HepG2 (cell line): Measurements from ENCODE around the gene NPPC. TPM values are rescaled to one million over a fixed set of nuclear protein-coding genes. Genes with fewer than 3 reads are reported as not detected.

Source experiments
- ATAC-seq: fragments of 200-7000 bp; cut with Tn5 transposase; 3 replicates; pipeline ENCODE4 v1.9.1; 2020; ENCODE audit warnings: mild to moderate bottlenecking, moderate library complexity
- BruUV-seq: library from RNA; stranded (reverse); fragments of 400-500 nt; replicated peaks from 2 replicates; lab custom pipeline; 2021; lab: Mats Ljungman, UMichigan
- CTCF ChIA-PET: fragments of 300-600 bp; formaldehyde crosslinking; extraction: SDS; loops from one replicate; lab custom pipeline; 2021; ENCODE audit warnings: low total read pairs, inconsistent platforms, low intra/inter-chr PET ratio; lab: Yijun Ruan, JAX
- POLR2A ChIA-PET: fragments of 350-600 bp; sonication (Branson Sonifier 250); formaldehyde crosslinking; loops from one replicate; lab custom pipeline; 2020; ENCODE audit warnings: antibody characterized with exemption, inconsistent platforms; lab: Yijun Ruan, JAX
- DNase-seq: peaks from one replicate; pipeline ENCODE4 v3.0.0-alpha.2; 2015; ENCODE audit warnings: low spot score
- FAIRE-seq: peaks from 3 replicates; lab custom pipeline; 2011; peaks lifted over from hg19 to GRCh38; lab: Jason Lieb, UNC
- H2AFZ ChIP-seq: one replicate; pipeline ENCODE4 v1.6.1; 2011; ENCODE audit warnings: low read length, inconsistent platforms
- H3K27ac ChIP-seq: fragments of 300-600 bp; 3 replicates; pipeline ENCODE4 v1.8.0; 2011; ENCODE audit warnings: mixed run types, mild to moderate bottlenecking, mixed read lengths, low read length, inconsistent platforms; ENCODE audit not compliant: insufficient read depth; ENCODE audit errors: extremely low read length
- H3K27me3 ChIP-seq, 2 experiments: fragments of 200-600 bp in 1 of 2; 2 replicates in 1 of 2; 3 replicates in 1 of 2; pipeline versions ENCODE4 v1.6.0 to v1.8.0; 2011; ENCODE audit warnings: low read length in 2 of 2, mild to moderate bottlenecking in 2 of 2, moderate library complexity in 2 of 2, inconsistent platforms in 1 of 2; ENCODE audit not compliant: insufficient read depth in 2 of 2, control insufficient read depth in 1 of 2
- H3K36me3 ChIP-seq, 2 experiments: fragments of 200-600 bp in 1 of 2; replicated peaks in 1 of 2; 2 replicates in 1 of 2; 3 replicates in 1 of 2; pipeline versions ENCODE4 v1.5.1 to v1.8.0; 2011; ENCODE audit warnings: low read length in 2 of 2, inconsistent platforms in 1 of 2; ENCODE audit not compliant: insufficient read depth in 2 of 2, control insufficient read depth in 1 of 2
- H3K4me1 ChIP-seq: 2 replicates; pipeline ENCODE4 v1.5.1; 2012; ENCODE audit warnings: low read length, inconsistent platforms; ENCODE audit not compliant: insufficient read depth
- H3K4me2 ChIP-seq: 2 replicates; pipeline ENCODE4 v1.6.0; 2011; ENCODE audit warnings: low read depth, low read length, inconsistent platforms
- H3K4me3 ChIP-seq, 3 experiments: fragments of 200-600 bp in 1 of 3; sonication (generic), shearing (Covaris generic) in 1 of 3; replicated peaks in 1 of 3; 2 replicates each; pipeline ENCODE4 v1.5.1; 2011 to 2016; ENCODE audit warnings: low read length in 3 of 3, inconsistent platforms in 2 of 3, low read depth in 2 of 3, mild to moderate bottlenecking in 2 of 3, control low read depth in 1 of 3, mixed read lengths in 1 of 3; ENCODE audit not compliant: insufficient read depth in 1 of 3
- H3K79me2 ChIP-seq: one replicate; pipeline ENCODE4 v1.6.1; 2011; ENCODE audit warnings: low read length, inconsistent platforms; ENCODE audit not compliant: insufficient read depth
- H3K9ac ChIP-seq: 2 replicates; pipeline ENCODE4 v1.6.0; 2011; ENCODE audit warnings: mild to moderate bottlenecking, low read depth, low read length, inconsistent platforms; ENCODE audit not compliant: insufficient read depth
- H3K9me3 ChIP-seq: 2 replicates; pipeline ENCODE4 v1.5.1; 2012; ENCODE audit warnings: mild to moderate bottlenecking, low read length
- H4K20me1 ChIP-seq: 2 replicates; pipeline ENCODE4 v1.6.0; 2011; ENCODE audit warnings: inconsistent platforms, mild to moderate bottlenecking, low read length, moderate library complexity; ENCODE audit not compliant: insufficient read depth
- ATAD3A ChIP-seq: sonication (generic); formaldehyde crosslinking; IDR thresholded peaks from 2 replicates; pipeline ENCODE4 v1.4.0; 2020; ENCODE audit warnings: missing genetic modification reagents
- FOXA1 ChIP-seq, 2 experiments: fragments of 450-650 bp in 1 of 2; sonication (generic) in 1 of 2; formaldehyde crosslinking in 1 of 2; IDR thresholded peaks; 2 replicates each; pipeline versions ENCODE4 v1.4.0 to v1.6.1; 2016 to 2020; ENCODE audit warnings: missing genetic modification reagents in 1 of 2
- KAT8 ChIP-seq: IDR thresholded peaks from 2 replicates; pipeline ENCODE4 v1.6.1; 2016; ENCODE audit warnings: missing genetic modification reagents, missing compliant biosample characterization
- MAFF ChIP-seq: IDR thresholded peaks from 2 replicates; pipeline ENCODE4 v1.6.1; 2011; ENCODE audit warnings: low read depth, low read length, improper control_type of control experiment
- RBM39 ChIP-seq: fragments of 200-400 bp; formaldehyde crosslinking; IDR thresholded peaks from one replicate; pipeline ENCODE4 v1.6.1; 2018; ENCODE audit warnings: antibody characterized with exemption, mild to moderate bottlenecking, low read depth, low read length; ENCODE audit not compliant: poor library complexity, severe bottlenecking
- SAP130 ChIP-seq: IDR thresholded peaks from 2 replicates; pipeline ENCODE4 v1.6.1; 2016; ENCODE audit warnings: low read depth
- SMAD1 ChIP-seq: sonication (generic); formaldehyde crosslinking; IDR thresholded peaks from 2 replicates; pipeline ENCODE4 v1.4.0; 2020; ENCODE audit warnings: missing genetic modification reagents, low read depth, mild to moderate bottlenecking, borderline replicate concordance
- TEAD3 ChIP-seq: optimal IDR thresholded peaks from 2 replicates; pipeline ENCODE3; 2016; ENCODE audit warnings: borderline replicate concordance
- ZBTB21 ChIP-seq: sonication (generic); formaldehyde crosslinking; IDR thresholded peaks from 2 replicates; pipeline ENCODE4 v1.4.0; 2020; ENCODE audit warnings: missing genetic modification reagents
- ZNF354B ChIP-seq: sonication (generic); formaldehyde crosslinking; IDR thresholded peaks from 2 replicates; pipeline ENCODE4 v1.8.0; 2022; ENCODE audit warnings: mild to moderate bottlenecking, missing genetic modification reagents
- ZNF563 ChIP-seq: sonication (generic); formaldehyde crosslinking; IDR thresholded peaks from 2 replicates; pipeline ENCODE4 v1.8.0; 2022; ENCODE audit warnings: mild to moderate bottlenecking, moderate library complexity, missing genetic modification reagents
- WGBS: methylation state at CpG from one replicate; pipeline ENCODE4 v1.1.6; 2017; ENCODE audit warnings: low lambda C conversion rate; 5-methylcytosine and 5-hydroxymethylcytosine counted together
- in situ Hi-C: cut with HindIII; loops from 2 replicates; pipeline ENCODE4 v1.10.0; 2017; ENCODE audit warnings: low pct_unique_long_range_greater_than_20kb; ENCODE audit not compliant: extremely low pct_ligation_motif_present
- intact Hi-C: fragments of 100-400 bp; cut with micrococcal nuclease; formaldehyde crosslinking; loops from one replicate; pipeline ENCODE4 v1.10.0; 2022; ENCODE audit not compliant: unreplicated experiment
- polyA plus RNA-seq, 8 experiments: library from polyadenylated mRNA; depleted of rRNA in 3 of 8; stranded (reverse) in 7 of 8; unstranded in 1 of 8; fragments of >200 nt; fragmentation: Illumina TruSeq in 4 of 8; extraction: Trizol in 4 of 8; gene quantifications; 2 replicates each; pipeline versions ENCODE4 v1.2.1 to v1.2.3, GENCODE V29; 2011 to 2016; ENCODE audit warnings: low read depth in 4 of 8, missing spikeins in 1 of 8, mixed read lengths in 1 of 8; ENCODE audit not compliant: insufficient read depth in 1 of 8
- total RNA-seq, 5 experiments: library from RNA; depleted of rRNA; stranded (reverse); fragments of >200 nt; fragmentation: Illumina TruSeq; extraction: Trizol; gene quantifications; 2 replicates each; pipeline ENCODE4 v1.2.3, GENCODE V29; 2016; ENCODE audit warnings: low read depth in 1 of 5
- TF ChIP-seq, protein P1 (sequence below): sonication (generic); formaldehyde crosslinking; conservative IDR thresholded peaks from 2 replicates; pipeline ENCODE4 v1.8.0; 2022; ENCODE audit warnings: low read depth, missing genetic modification reagents
- TF ChIP-seq, protein P2 (sequence below): sonication (generic); formaldehyde crosslinking; IDR thresholded peaks from 2 replicates; pipeline ENCODE4 v1.4.0; 2020; ENCODE audit warnings: missing genetic modification reagents
- TF ChIP-seq, protein P3 (sequence below): sonication (generic); formaldehyde crosslinking; IDR thresholded peaks from 2 replicates; pipeline ENCODE4 v1.4.0; 2020; ENCODE audit warnings: missing genetic modification reagents

The NPPC gene
- total and polyA plus RNA-seq, 2 of the 13 experiments (the other 11 are each of a cell fraction or from before 2014, with no cell fraction given): 0.11 TPM; not detected in 1

DNA sequence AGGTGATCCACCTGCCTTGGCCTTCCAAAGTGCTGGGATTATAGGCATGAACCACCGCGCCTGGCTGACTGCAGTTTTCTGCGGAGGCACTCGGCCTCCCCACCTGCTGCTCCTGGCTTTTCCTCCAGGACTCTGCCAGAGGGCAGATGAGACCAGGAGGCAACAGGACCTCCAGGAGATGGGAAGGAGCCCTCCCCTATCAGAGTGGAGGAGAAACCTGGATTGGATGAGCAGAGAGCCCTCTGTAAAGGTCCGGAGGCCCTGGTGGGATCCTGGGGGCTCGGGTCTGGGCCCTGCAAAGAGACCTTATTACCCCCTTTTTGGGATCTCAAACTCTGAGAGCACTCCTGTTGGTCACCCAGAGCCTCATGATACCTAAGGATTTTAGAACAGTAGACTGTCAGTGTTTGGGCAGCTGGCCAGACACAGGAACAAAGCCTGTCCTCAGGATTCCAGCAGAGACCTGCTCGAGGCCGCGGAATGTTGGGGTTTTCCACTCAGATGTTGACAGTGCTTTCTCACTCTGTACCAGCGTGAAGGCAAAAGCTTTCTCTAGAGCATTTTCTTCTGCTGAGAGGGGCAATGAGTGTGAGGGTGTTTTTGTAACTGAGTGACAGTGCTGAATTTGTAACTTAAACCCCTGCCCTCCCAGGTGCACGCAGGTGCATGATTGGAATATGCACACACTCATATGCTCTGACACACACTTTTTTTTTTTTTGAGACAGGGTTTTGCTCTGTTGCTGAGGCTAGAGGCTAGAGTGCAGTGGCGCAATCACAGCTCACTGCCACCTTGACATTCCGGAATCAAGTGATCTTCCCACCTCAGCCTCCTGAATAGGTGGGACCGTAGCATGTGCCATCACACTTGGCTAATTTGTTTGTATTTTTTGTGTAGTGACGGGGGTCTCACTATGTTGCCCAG is 48.4 kb downstream of the NPPC start:
- H3K27me3 ChIP-seq: peaks cover 4 to 24% of the 10 kb centered on the region in 2 experiments; a peak in 4 of 5 replicates
- H3K9me3 ChIP-seq: no peaks in the 10 kb centered on the region
- peak overlapping the region; percentile 46 for H3K4me2 ChIP-seq
- H3K9ac ChIP-seq: no peak overlapping the region
- no peak overlapping the region for H2AFZ ChIP-seq
- peaks cover 18% of the 10 kb centered on the region for H3K4me1 ChIP-seq
- ATAC-seq (peak; percentile 88), FAIRE-seq (no peak), DNase-seq (peak; percentile 53)
- CTCF ChIA-PET: no interaction called here
- intact Hi-C loops (no loop called here), in situ Hi-C loops (no loop called here)
- H4K20me1 ChIP-seq: no peaks in the 10 kb centered on the region
- no peaks in the 10 kb centered on the region for H3K79me2 ChIP-seq
- no TSS peak for BruUV-seq
- POLR2A ChIA-PET: no interaction called here
- H3K36me3 ChIP-seq: no peaks in the 10 kb centered on the region
- no peak overlapping the region for H3K27ac ChIP-seq
- H3K4me3 ChIP-seq: no peak overlapping the region
- WGBS: 26% methylated on average over 15 of the region's 15 CpGs
- TF ChIP-seq ZNF563 (CRISPR knock-in tag) (no peak), MAFF (no peak), SMAD1 (no peak), ATAD3A (CRISPR knock-in tag) (no peak), KAT8 (CRISPR knock-in tag) (no peak), ZNF354B (no peak), RBM39 (no peak), SAP130 (CRISPR knock-in tag) (peak; percentile 22; the same call in 1 of the 2 replicates), TEAD3 (CRISPR knock-in tag) (peak; percentile 78), ZBTB21 (CRISPR knock-in tag) (no peak), FOXA1 (IDR thresholded peaks at IDR 0.05) (no peak), FOXA1 (CRISPR knock-in tag; IDR thresholded peaks at IDR 0.05) (0 out of 2 replicates have a peak, but pooled peaks have one; percentile 17)
- TF ChIP-seq, protein P1, sequence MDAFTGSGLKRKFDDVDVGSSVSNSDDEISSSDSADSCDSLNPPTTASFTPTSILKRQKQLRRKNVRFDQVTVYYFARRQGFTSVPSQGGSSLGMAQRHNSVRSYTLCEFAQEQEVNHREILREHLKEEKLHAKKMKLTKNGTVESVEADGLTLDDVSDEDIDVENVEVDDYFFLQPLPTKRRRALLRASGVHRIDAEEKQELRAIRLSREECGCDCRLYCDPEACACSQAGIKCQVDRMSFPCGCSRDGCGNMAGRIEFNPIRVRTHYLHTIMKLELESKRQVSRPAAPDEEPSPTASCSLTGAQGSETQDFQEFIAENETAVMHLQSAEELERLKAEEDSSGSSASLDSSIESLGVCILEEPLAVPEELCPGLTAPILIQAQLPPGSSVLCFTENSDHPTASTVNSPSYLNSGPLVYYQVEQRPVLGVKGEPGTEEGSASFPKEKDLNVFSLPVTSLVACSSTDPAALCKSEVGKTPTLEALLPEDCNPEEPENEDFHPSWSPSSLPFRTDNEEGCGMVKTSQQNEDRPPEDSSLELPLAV (CRISPR knock-in tag): no peak
- TF ChIP-seq, protein P2, sequence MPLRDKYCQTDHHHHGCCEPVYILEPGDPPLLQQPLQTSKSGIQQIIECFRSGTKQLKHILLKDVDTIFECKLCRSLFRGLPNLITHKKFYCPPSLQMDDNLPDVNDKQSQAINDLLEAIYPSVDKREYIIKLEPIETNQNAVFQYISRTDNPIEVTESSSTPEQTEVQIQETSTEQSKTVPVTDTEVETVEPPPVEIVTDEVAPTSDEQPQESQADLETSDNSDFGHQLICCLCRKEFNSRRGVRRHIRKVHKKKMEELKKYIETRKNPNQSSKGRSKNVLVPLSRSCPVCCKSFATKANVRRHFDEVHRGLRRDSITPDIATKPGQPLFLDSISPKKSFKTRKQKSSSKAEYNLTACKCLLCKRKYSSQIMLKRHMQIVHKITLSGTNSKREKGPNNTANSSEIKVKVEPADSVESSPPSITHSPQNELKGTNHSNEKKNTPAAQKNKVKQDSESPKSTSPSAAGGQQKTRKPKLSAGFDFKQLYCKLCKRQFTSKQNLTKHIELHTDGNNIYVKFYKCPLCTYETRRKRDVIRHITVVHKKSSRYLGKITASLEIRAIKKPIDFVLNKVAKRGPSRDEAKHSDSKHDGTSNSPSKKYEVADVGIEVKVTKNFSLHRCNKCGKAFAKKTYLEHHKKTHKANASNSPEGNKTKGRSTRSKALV (CRISPR knock-in tag): no peak
- TF ChIP-seq, protein P3, sequence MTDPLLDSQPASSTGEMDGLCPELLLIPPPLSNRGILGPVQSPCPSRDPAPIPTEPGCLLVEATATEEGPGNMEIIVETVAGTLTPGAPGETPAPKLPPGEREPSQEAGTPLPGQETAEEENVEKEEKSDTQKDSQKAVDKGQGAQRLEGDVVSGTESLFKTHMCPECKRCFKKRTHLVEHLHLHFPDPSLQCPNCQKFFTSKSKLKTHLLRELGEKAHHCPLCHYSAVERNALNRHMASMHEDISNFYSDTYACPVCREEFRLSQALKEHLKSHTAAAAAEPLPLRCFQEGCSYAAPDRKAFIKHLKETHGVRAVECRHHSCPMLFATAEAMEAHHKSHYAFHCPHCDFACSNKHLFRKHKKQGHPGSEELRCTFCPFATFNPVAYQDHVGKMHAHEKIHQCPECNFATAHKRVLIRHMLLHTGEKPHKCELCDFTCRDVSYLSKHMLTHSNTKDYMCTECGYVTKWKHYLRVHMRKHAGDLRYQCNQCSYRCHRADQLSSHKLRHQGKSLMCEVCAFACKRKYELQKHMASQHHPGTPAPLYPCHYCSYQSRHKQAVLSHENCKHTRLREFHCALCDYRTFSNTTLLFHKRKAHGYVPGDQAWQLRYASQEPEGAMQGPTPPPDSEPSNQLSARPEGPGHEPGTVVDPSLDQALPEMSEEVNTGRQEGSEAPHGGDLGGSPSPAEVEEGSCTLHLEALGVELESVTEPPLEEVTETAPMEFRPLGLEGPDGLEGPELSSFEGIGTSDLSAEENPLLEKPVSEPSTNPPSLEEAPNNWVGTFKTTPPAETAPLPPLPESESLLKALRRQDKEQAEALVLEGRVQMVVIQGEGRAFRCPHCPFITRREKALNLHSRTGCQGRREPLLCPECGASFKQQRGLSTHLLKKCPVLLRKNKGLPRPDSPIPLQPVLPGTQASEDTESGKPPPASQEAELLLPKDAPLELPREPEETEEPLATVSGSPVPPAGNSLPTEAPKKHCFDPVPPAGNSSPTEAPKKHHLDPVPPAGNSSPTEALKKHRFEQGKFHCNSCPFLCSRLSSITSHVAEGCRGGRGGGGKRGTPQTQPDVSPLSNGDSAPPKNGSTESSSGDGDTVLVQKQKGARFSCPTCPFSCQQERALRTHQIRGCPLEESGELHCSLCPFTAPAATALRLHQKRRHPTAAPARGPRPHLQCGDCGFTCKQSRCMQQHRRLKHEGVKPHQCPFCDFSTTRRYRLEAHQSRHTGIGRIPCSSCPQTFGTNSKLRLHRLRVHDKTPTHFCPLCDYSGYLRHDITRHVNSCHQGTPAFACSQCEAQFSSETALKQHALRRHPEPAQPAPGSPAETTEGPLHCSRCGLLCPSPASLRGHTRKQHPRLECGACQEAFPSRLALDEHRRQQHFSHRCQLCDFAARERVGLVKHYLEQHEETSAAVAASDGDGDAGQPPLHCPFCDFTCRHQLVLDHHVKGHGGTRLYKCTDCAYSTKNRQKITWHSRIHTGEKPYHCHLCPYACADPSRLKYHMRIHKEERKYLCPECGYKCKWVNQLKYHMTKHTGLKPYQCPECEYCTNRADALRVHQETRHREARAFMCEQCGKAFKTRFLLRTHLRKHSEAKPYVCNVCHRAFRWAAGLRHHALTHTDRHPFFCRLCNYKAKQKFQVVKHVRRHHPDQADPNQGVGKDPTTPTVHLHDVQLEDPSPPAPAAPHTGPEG (CRISPR knock-in tag): no peak
